ENCODE results near the gene OSTC.

The OSTC gene

GRCh38 chr4:108650212-108651013 is at the start of gene OSTC:
TSS of gene OSTC (plus strand) at chr4:108650599. CDS start at chr4:108650656, 57 bp downstream.
- Histone ChIP-seq H3K4me3 (ENCODE audit: low read depth, low read length) (peak within 1 kb of the TSS; percentile 95), H3K9me3 (ENCODE audit: control insufficient read depth, insufficient read depth, low read length) (no peaks in the 10 kb centered on the region)

GRCh38 chr4:108601106-108601505 is 49.3 kb upstream of the OSTC start:
- H3K36me3 ChIP-seq (ENCODE audit: control insufficient read depth, insufficient read depth, low read length): no peaks in the 10 kb centered on the region
- H3K9ac ChIP-seq (ENCODE audit: low read depth, low read length): no peak overlapping the region
- H3K4me3 ChIP-seq (ENCODE audit: low read depth, low read length): no peak overlapping the region
- no peaks in the 10 kb centered on the region for H3K27me3 ChIP-seq (ENCODE audit: control insufficient read depth, insufficient read depth, low read length)
- H3K9me3 ChIP-seq (ENCODE audit: control insufficient read depth, insufficient read depth, low read length): no peaks in the 10 kb centered on the region
- no peak overlapping the region for H3K27ac ChIP-seq (ENCODE audit: low read depth, low read length)
- H3K4me1 ChIP-seq (ENCODE audit: control insufficient read depth, insufficient read depth, low read length): no peaks in the 10 kb centered on the region

More at GRCh38 chr4:108650212-108651013, at the start of gene OSTC:
- Histone ChIP-seq H3K9ac (ENCODE audit: low read depth, low read length) (peak within 1 kb of the TSS; percentile 93), H3K36me3 (ENCODE audit: control insufficient read depth, insufficient read depth, low read length) (peaks cover 7% of the 10 kb centered on the region), H3K27ac (ENCODE audit: low read depth, low read length) (peak within 1 kb of the TSS; percentile 82), H3K27me3 (ENCODE audit: control insufficient read depth, insufficient read depth, low read length) (no peaks in the 10 kb centered on the region), H3K4me1 (ENCODE audit: control insufficient read depth, insufficient read depth, low read length) (no peaks in the 10 kb centered on the region; the same call in 1 of the 2 replicates)

GRCh38 chr4:108601532-108601931 is 48.9 kb upstream of the OSTC start:
- no peaks in the 10 kb centered on the region for H3K36me3 ChIP-seq (ENCODE audit: control insufficient read depth, insufficient read depth, low read length)
- H3K9me3 ChIP-seq (ENCODE audit: control insufficient read depth, insufficient read depth, low read length): no peaks in the 10 kb centered on the region
- no peak overlapping the region for H3K27ac ChIP-seq (ENCODE audit: low read depth, low read length)
- H3K4me1 ChIP-seq (ENCODE audit: control insufficient read depth, insufficient read depth, low read length): no peaks in the 10 kb centered on the region
- no peak overlapping the region for H3K9ac ChIP-seq (ENCODE audit: low read depth, low read length)
- no peak overlapping the region for H3K4me3 ChIP-seq (ENCODE audit: low read depth, low read length)
- H3K27me3 ChIP-seq (ENCODE audit: control insufficient read depth, insufficient read depth, low read length): no peaks in the 10 kb centered on the region

- no peaks in the 10 kb centered on the region for H3K36me3 ChIP-seq (ENCODE audit: control insufficient read depth, insufficient read depth, low read length)
- H3K4me3 ChIP-seq (ENCODE audit: low read depth, low read length): no peak overlapping the region
- H3K9ac ChIP-seq (ENCODE audit: low read depth, low read length): no peak overlapping the region
- H3K27me3 ChIP-seq (ENCODE audit: control insufficient read depth, insufficient read depth, low read length): no peaks in the 10 kb centered on the region
- H3K27ac ChIP-seq (ENCODE audit: low read depth, low read length): no peak overlapping the region
- no peaks in the 10 kb centered on the region for H3K4me1 ChIP-seq (ENCODE audit: control insufficient read depth, insufficient read depth, low read length)
- H3K9me3 ChIP-seq (ENCODE audit: control insufficient read depth, insufficient read depth, low read length): no peaks in the 10 kb centered on the region
Observed at GRCh38 chr4:108602163-108602562, 48.2 kb upstream of the OSTC start.

GRCh38 chr4:108607079-108607815 is 43.2 kb upstream of the OSTC start:
- Histone ChIP-seq H3K9me3 (ENCODE audit: control insufficient read depth, insufficient read depth, low read length) (no peaks in the 10 kb centered on the region), H3K9ac (ENCODE audit: low read depth, low read length) (no peak overlapping the region), H3K4me1 (ENCODE audit: control insufficient read depth, insufficient read depth, low read length) (peaks cover 3% of the 10 kb centered on the region; the same call in 1 of the 2 replicates), H3K4me3 (ENCODE audit: low read depth, low read length) (no peak overlapping the region), H3K27ac (ENCODE audit: low read depth, low read length) (no peak overlapping the region), H3K36me3 (ENCODE audit: control insufficient read depth, insufficient read depth, low read length) (no peaks in the 10 kb centered on the region), H3K27me3 (ENCODE audit: control insufficient read depth, insufficient read depth, low read length) (no peaks in the 10 kb centered on the region)

- Histone ChIP-seq H3K9ac (ENCODE audit: low read depth, low read length) (no peak overlapping the region), H3K27me3 (ENCODE audit: control insufficient read depth, insufficient read depth, low read length) (no peaks in the 10 kb centered on the region), H3K4me3 (ENCODE audit: low read depth, low read length) (no peak overlapping the region), H3K9me3 (ENCODE audit: control insufficient read depth, insufficient read depth, low read length) (no peaks in the 10 kb centered on the region), H3K27ac (ENCODE audit: low read depth, low read length) (no peak overlapping the region), H3K4me1 (ENCODE audit: control insufficient read depth, insufficient read depth, low read length) (peaks cover 3% of the 10 kb centered on the region; the same call in 1 of the 2 replicates), H3K36me3 (ENCODE audit: control insufficient read depth, insufficient read depth, low read length) (no peaks in the 10 kb centered on the region)
Observed at GRCh38 chr4:108611365-108611764, 39.0 kb upstream of the OSTC start.

GRCh38 chr4:108612365-108612764 is 38.0 kb upstream of the OSTC start:
- no peaks in the 10 kb centered on the region for H3K9me3 ChIP-seq (ENCODE audit: control insufficient read depth, insufficient read depth, low read length)
- no peaks in the 10 kb centered on the region for H3K36me3 ChIP-seq (ENCODE audit: control insufficient read depth, insufficient read depth, low read length)
- no peak overlapping the region for H3K27ac ChIP-seq (ENCODE audit: low read depth, low read length)
- no peak overlapping the region for H3K9ac ChIP-seq (ENCODE audit: low read depth, low read length)
- H3K27me3 ChIP-seq (ENCODE audit: control insufficient read depth, insufficient read depth, low read length): no peaks in the 10 kb centered on the region
- no peak overlapping the region for H3K4me3 ChIP-seq (ENCODE audit: low read depth, low read length)
- peaks cover 3% of the 10 kb centered on the region; the same call in 1 of the 2 replicates for H3K4me1 ChIP-seq (ENCODE audit: control insufficient read depth, insufficient read depth, low read length)

- H3K9me3 ChIP-seq (ENCODE audit: control insufficient read depth, insufficient read depth, low read length): no peaks in the 10 kb centered on the region
- H3K27ac ChIP-seq (ENCODE audit: low read depth, low read length): no peak overlapping the region
- H3K9ac ChIP-seq (ENCODE audit: low read depth, low read length): no peak overlapping the region
- peak overlapping the region; percentile 95 for H3K4me3 ChIP-seq (ENCODE audit: low read depth, low read length)
- H3K4me1 ChIP-seq (ENCODE audit: control insufficient read depth, insufficient read depth, low read length): peaks cover 18% of the 10 kb centered on the region; the same call in 1 of the 2 replicates
- peaks cover 35% of the 10 kb centered on the region for H3K36me3 ChIP-seq (ENCODE audit: control insufficient read depth, insufficient read depth, low read length)
- no peaks in the 10 kb centered on the region for H3K27me3 ChIP-seq (ENCODE audit: control insufficient read depth, insufficient read depth, low read length)
Observed at GRCh38 chr4:108619372-108620100, 30.9 kb upstream of the OSTC start.

GRCh38 chr4:108620101-108620932 is 30.1 kb upstream of the OSTC start, which contains the start of gene RPL34:
TSS of gene RPL34 (plus strand) at chr4:108620576. CDS start at chr4:108621960, 1,384 bp downstream.
- peaks cover 43% of the 10 kb centered on the region for H3K36me3 ChIP-seq (ENCODE audit: control insufficient read depth, insufficient read depth, low read length)
- H3K4me3 ChIP-seq (ENCODE audit: low read depth, low read length): peak within 1 kb of the TSS; percentile 95
- peaks cover 18% of the 10 kb centered on the region; the same call in 1 of the 2 replicates for H3K4me1 ChIP-seq (ENCODE audit: control insufficient read depth, insufficient read depth, low read length)
- H3K9me3 ChIP-seq (ENCODE audit: control insufficient read depth, insufficient read depth, low read length): no peaks in the 10 kb centered on the region
- peak within 1 kb of the TSS; percentile 98 for H3K9ac ChIP-seq (ENCODE audit: low read depth, low read length)
- peak within 1 kb of the TSS; percentile 93 for H3K27ac ChIP-seq (ENCODE audit: low read depth, low read length)
- H3K27me3 ChIP-seq (ENCODE audit: control insufficient read depth, insufficient read depth, low read length): no peaks in the 10 kb centered on the region

Data from HUES48 (cell line).